Lower leg skin (tissue), 4 donors: ENCODE data around the gene HHIP. TPM values are rescaled to one million over a fixed set of nuclear protein-coding genes. Genes with fewer than 3 reads are reported as not detected.
A peak's percentile ranks its signal among the peaks of the same experiment; 100 is the strongest.

Experiments
- DNase-seq, 2 donors: peaks; one replicate each; pipeline ENCODE4 v3.0.0-alpha.2; 2019; ENCODE audit warnings: low spot score in 2 of 2
- H3K4me3 ChIP-seq: fragments of 200-600 bp; sonication (generic); 2 replicates; pipeline ENCODE4 v1.5.1; 2017; ENCODE audit warnings: mild to moderate bottlenecking, low read depth; ENCODE audit not compliant: poor library complexity, severe bottlenecking
- POLR2A ChIP-seq, 2 donors: fragments of 450-650 bp; IDR thresholded peaks; one replicate each; pipeline ENCODE4 v1.6.1; 2016 to 2017; ENCODE audit warnings: antibody characterized with exemption in 2 of 2, mild to moderate bottlenecking in 1 of 2, moderate library complexity in 1 of 2
- WGBS, 2 donors: methylation state at CpG; one replicate each; pipeline ENCODE4 v1.1.5; 2018; 5-methylcytosine and 5-hydroxymethylcytosine counted together
- intact Hi-C: fragments of 100-400 bp; cut with DNase I; formaldehyde crosslinking; loops from one replicate; pipeline ENCODE4 v1.15.0; 2023; ENCODE audit warnings: low total_unique reads
- total RNA-seq, 4 donors: library from RNA; depleted of rRNA; stranded (reverse); fragments of >200 nt; gene quantifications; one replicate each; pipeline ENCODE4 v1.1.0, GENCODE V29; 2016
- TF ChIP-seq, protein P1 (sequence below), 3 donors: fragments of 450-650 bp; IDR thresholded peaks; one replicate each; pipeline ENCODE4 v1.5.1; 2016; ENCODE audit warnings: antibody characterized with exemption in 3 of 3, mild to moderate bottlenecking in 3 of 3, moderate library complexity in 2 of 3

The HHIP gene, protein sequence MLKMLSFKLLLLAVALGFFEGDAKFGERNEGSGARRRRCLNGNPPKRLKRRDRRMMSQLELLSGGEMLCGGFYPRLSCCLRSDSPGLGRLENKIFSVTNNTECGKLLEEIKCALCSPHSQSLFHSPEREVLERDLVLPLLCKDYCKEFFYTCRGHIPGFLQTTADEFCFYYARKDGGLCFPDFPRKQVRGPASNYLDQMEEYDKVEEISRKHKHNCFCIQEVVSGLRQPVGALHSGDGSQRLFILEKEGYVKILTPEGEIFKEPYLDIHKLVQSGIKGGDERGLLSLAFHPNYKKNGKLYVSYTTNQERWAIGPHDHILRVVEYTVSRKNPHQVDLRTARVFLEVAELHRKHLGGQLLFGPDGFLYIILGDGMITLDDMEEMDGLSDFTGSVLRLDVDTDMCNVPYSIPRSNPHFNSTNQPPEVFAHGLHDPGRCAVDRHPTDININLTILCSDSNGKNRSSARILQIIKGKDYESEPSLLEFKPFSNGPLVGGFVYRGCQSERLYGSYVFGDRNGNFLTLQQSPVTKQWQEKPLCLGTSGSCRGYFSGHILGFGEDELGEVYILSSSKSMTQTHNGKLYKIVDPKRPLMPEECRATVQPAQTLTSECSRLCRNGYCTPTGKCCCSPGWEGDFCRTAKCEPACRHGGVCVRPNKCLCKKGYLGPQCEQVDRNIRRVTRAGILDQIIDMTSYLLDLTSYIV
- total RNA-seq = under 1 TPM in 2 of 4 donors, not detected in 2; 0.03 to 0.04 TPM

DNA sequence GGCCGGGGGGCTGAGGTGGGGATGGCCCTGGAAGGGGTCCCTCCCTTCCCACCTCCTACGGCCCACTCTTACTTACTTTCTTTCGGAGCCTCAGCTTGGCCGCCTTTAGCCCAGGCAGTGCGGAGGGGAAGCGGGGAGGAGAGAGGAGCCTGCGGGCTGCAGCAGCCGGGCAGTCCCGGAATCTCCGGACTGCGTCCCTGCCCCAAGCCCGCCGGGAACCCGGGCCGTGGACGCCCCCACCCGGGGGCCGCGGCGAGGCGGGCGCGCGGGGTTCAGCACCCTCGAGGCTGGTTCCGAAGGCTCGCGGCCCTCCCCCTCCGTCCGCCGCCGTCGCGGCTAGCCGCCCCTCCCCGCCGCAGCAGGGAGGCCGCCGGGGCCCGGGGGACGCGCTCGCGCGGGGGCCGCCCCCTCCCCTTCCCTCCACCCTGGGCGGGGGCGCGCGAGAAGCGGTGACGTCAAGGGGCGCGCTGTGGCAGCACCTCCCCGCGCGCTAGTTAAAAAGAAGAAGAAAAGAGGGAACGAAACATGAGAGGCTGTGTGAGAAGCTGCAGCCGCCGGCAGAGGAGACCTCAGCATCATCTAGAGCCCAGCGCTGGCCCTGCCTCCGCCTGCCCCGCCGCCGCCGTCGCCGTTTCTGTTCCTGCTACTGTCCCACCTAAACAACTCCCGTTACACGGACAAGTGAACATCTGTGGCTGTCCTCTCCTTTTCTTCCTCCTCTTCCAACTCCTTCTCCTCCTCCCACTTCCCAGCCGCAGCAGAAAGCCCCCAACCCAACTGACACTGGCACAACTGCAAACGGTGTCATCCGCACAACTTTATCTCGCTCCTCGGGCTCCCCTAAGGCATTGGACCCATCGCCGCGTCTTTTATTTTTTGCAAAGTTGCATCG, at the start of gene HHIP:
TSS of gene HHIP (plus strand) at position 526 of the 892 bp plus-strand sequence. CDS start 520 bp downstream, outside the sequence.
- intact Hi-C loops = no loop called here
- DNase-seq = no peak

DNA sequence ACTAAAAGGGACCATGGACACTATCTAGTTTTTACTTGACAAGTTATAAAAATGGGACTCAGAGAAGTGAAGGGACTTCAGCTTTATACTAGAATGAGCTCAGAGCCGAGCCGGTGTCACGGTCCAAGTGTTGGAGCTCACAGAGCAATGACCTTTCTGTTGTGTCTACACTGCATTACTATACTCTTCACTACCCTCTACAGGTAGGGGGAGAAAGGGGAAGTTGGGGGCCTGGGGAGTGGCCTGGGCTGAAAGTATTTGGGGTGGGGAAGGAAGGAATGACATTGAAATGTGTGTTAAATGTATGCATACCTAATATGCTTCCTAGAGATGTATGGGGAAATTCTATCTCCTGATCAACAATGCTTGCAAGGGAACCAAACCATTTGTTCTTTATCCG, 48.8 kb upstream of the HHIP start:
- H3K4me3 ChIP-seq = no peak overlapping the region
- no peak for TF ChIP-seq POLR2A (IDR thresholded peaks at IDR 0.05)
- TF ChIP-seq, protein P1, sequence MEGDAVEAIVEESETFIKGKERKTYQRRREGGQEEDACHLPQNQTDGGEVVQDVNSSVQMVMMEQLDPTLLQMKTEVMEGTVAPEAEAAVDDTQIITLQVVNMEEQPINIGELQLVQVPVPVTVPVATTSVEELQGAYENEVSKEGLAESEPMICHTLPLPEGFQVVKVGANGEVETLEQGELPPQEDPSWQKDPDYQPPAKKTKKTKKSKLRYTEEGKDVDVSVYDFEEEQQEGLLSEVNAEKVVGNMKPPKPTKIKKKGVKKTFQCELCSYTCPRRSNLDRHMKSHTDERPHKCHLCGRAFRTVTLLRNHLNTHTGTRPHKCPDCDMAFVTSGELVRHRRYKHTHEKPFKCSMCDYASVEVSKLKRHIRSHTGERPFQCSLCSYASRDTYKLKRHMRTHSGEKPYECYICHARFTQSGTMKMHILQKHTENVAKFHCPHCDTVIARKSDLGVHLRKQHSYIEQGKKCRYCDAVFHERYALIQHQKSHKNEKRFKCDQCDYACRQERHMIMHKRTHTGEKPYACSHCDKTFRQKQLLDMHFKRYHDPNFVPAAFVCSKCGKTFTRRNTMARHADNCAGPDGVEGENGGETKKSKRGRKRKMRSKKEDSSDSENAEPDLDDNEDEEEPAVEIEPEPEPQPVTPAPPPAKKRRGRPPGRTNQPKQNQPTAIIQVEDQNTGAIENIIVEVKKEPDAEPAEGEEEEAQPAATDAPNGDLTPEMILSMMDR (IDR thresholded peaks at IDR 0.05) = no peak
- intact Hi-C loops = no loop called here
- WGBS, 2 donors = 86 to 89% methylated on average over 4 of the region's 4 CpGs
- no peak for DNase-seq

More for the DNA sequence above, at the start of gene HHIP:
- WGBS, 2 donors = 1% methylated on average over 43 to 62 of the region's 79 CpGs
- peak within 1 kb of the TSS; percentile 32 for H3K4me3 ChIP-seq
- TF ChIP-seq, protein P1 (IDR thresholded peaks at IDR 0.05) = no peak
- no peak for TF ChIP-seq POLR2A (IDR thresholded peaks at IDR 0.05)

DNA sequence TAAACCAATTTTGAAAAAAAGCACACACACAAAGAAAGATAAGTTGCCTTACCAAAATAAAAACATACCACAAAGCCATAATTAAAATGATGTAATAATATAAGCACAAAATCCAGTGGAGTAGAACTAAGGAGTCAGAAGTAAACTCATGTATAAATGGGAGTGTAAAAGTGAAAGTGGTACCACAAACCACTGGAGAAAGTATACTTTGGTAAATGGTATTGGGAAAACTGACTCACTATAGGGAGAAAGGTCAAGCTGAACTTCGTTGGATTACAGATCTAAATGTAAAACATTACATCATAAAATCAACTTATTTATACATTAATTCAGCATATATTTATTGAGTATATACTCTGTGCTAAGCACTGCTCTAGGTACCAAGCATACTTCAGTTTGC, 46.3 kb upstream of the HHIP start:
- TF ChIP-seq, protein P1 (IDR thresholded peaks at IDR 0.05) = no peak
- TF ChIP-seq POLR2A (IDR thresholded peaks at IDR 0.05) = no peak
- H3K4me3 ChIP-seq = no peak overlapping the region
- intact Hi-C loops = no loop called here
- no peak for DNase-seq
- 51 to 55% methylated on average over 1 of the region's 1 CpG for WGBS, 2 donors

DNA sequence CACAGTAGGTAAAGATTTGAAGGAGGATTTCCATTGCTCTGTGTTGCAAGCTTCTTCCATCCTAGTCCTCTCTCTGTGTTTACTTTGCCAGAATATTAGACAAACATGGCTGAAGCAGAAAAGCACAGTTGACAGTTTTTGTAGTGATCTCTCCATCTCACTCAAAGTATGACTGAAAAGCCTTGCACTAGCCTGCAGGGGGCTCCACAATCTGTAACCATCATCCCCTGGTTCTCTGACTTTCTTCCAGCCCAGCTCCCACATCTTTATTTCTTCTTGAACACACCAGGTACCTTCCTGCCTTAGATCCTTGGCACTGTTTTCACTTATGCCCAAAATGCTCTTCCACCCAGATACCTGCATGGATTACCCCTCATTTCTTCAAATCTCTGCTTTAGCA, 34.1 kb upstream of the HHIP start:
- TF ChIP-seq, protein P1 (IDR thresholded peaks at IDR 0.05) = no peak
- TF ChIP-seq POLR2A (IDR thresholded peaks at IDR 0.05) = no peak
- H3K4me3 ChIP-seq = no peak overlapping the region
- intact Hi-C loops = no loop called here
- DNase-seq = no peak

DNA sequence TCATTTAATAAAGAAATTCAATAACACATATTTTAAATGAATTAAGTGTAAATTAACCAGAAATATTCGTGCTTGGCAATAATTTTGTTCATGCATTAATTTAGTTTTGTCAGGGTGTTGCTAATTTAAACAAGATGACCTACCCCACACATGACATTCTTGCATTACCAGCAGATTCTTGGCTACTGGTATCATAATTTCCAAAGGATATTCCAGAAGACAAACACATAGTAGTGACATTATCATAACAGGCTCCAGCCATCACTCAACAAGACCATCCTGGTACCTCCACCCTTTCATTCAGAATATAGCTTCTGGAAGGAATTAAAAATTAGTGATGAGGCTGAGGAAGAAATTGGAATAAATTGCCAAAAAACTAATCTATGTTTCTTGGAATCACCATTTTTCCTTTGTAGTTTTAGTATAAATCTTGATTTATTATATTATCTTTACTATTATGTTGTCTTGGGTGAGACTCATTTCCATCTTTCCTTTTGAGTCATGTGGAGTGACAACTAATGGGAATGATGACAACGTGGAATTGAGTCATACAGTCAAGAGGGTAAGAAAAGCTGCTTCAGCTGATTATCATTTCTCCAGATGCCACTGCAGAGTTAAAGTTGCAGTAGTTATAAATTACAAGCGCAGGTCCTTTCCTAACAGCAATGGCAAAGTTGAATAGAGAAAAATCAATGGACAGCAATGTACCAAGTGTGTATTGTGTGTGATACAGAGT, 30.9 kb upstream of the HHIP start:
- intact Hi-C loops = loop anchor here (1.0 kb wide), 1 partner anchor 25 kb away; no protein-coding TSS in a partner anchor
- no peak overlapping the region for H3K4me3 ChIP-seq
- TF ChIP-seq POLR2A (IDR thresholded peaks at IDR 0.05) = no peak
- TF ChIP-seq, protein P1 (IDR thresholded peaks at IDR 0.05) = no peak
- 45 to 47% methylated on average over 3 of the region's 3 CpGs for WGBS, 2 donors
- no peak for DNase-seq
